Activated CD4-positive, alpha-beta T cell treated with anti-CD3 and anti-CD28 coated beads for 4 hours (primary cell): ENCODE measurements around the gene ADAMTS6.

Experiments used
- DNase-seq, 2 donors: peaks; one replicate each; pipeline ENCODE4 v3.0.0-alpha.2; 2020

Gene ADAMTS6

DNA sequence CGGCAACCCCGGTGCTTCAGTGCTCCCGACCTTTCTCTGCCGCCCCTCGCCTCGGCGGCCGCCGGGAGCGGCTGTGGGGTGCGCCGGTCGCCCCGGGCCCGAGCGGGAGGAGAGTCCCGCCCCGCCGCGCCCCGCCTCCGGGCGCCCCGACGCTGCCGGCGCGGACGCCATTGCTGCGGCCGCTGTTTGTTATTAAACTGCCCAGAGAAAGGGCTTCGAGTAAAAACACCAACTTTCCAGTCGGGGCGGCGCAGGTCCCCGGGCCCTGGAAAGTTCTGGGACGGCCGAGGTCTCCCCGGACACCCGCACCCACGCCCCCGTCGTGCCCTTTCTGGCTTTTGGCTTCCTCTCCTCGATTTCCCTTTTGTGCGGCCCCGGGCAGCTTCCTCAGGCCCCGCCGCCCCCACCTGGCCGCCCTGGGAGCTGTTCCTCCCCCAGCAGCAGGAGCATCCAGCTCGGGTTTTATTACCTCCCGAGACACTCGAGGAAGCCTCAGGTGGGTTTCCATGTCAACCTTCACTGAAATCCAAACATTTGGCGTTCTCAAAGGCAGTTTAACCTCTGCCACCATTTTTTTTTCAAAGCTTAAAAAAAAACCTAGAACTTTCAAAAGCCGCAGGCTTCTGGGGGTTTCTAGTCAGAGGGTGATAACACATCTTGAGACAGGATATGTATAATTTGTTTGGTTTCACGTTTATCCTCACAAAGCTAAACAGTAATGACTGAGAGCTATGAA, 378.6 kb downstream of the ADAMTS6 start:
- DNase-seq, result peak; percentile 41 to 42

DNA sequence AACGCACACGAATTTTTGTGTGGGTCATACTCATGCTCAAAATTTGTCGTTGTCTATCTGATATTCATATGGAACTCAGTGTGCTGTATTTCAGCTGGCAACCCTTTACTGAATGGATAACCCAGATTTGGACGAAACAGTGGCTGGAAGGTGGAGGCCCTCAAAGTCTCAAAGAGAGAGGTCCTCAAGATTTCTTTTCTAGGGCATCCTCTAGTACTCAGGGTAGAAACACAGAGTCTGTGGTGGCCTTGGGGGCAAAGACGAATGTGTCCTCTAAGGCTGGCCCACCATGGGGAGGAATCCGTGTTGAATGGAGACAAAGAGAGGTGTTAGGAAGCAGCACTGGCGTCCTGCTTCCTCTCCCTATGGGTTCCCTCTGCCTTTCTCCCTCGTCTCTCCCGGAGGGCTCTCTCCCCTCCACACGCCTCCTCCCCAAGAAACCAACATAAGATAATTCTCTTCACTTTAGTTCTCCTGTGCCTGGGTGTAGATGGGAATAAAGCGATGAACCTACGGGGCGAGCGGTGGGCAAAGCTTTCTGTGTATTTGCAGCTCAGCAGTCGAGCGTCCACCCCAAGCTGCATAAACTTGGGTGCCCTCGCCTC, 379.2 kb downstream of the ADAMTS6 start:
- DNase-seq, result peak in 1 of 2 donors; percentile 3

DNA sequence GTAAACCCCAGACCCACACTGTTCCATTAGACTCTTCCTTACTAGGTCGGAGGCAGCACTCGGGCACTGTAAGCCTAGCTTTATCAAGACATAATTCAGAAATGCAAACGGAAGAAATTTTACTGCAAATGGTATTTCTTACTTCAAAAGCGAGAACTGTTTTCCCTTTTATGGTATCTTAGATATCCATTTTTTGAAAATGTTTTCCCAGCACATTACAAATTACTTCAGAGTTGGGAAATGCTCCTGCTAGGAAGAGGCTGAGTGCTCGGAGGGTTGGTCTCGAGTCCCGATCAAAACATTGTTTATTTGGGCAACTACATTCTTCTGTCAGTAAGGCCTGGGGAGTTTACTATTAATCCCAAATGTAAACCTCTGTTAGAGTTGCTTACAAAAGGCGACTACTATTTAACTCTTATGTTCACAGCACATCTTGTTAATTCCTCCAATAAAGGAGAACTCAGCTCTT, 380.1 kb downstream of the ADAMTS6 start:
- DNase-seq, result no peak

DNA sequence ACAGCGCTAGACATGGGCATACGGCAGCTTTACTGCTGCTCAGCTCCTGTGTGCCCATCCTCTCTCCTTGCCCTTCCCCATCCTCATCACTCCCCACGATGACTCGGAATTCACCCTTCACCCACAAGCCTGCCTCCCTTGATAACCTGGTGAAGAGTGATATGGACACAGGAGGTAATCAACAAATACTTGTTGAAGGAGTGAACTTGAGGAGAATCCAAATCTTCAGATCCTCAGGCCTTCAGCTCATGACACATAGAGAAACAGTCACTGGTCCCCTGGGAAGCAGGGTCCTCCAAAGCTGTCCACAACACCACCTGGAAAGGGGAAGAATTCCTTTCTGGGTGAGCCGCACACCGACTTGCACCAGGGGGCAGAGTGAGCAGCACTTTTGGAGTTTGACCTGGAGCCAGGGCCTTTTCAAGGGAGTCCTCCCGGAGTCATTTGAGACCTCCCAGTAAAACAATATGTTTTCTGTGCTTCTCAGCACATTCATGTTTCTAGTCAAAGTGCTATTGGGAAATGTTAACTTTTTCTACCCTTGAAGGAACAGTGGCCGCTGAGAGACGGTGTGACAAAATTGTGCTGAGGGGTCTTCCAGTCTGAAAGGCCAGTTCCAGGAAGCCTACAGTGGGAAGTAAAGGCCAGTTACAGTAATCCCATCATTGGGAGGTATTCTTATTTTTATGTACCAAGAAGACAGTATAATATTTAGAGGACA, 380.6 kb downstream of the ADAMTS6 start:
- peak in 1 of 2 donors; percentile 13 for DNase-seq
